AG10803 (cell line): Measurements from ENCODE around the gene SH3BP5.

Experiments
- DNase-seq: peaks from one replicate; pipeline ENCODE4 v3.0.0; 2010; ENCODE audit warnings: low read depth
- H3K4me3 ChIP-seq: 2 replicates; pipeline ENCODE4 v1.5.1; 2011; ENCODE audit warnings: mild to moderate bottlenecking, low read length, control low read depth
- CTCF ChIP-seq: conservative IDR thresholded peaks from 2 replicates; pipeline ENCODE4 v1.5.1; 2011; ENCODE audit warnings: mild to moderate bottlenecking, low read length, control low read depth, inconsistent platforms

SH3BP5 gene

GRCh38 chr3:15297608-15298350 lies 34.6 kb downstream of the SH3BP5 start:
- DNase-seq, result no peak
- H3K4me3 ChIP-seq, result no peak overlapping the region
- no peak for TF ChIP-seq CTCF

GRCh38 chr3:15295506-15295905 lies 36.9 kb downstream of the SH3BP5 start:
- DNase-seq, result peak; percentile 89
- no peak for TF ChIP-seq CTCF
- H3K4me3 ChIP-seq, result no peak overlapping the region

GRCh38 chr3:15294929-15295328 lies 37.5 kb downstream of the SH3BP5 start:
- H3K4me3 ChIP-seq, result no peak overlapping the region
- no peak for DNase-seq
- no peak for TF ChIP-seq CTCF

- no peak for DNase-seq
- no peak for TF ChIP-seq CTCF
These were observed 39.4 kb downstream of the SH3BP5 start for GRCh38 chr3:15292765-15293522.

GRCh38 chr3:15291589-15292541 lies 40.5 kb downstream of the SH3BP5 start:
- H3K4me3 ChIP-seq, result no peak overlapping the region
- DNase-seq, result no peak

More at GRCh38 chr3:15292765-15293522, 39.4 kb downstream of the SH3BP5 start:
- H3K4me3 ChIP-seq, result no peak overlapping the region

GRCh38 chr3:15290736-15291135 lies 41.6 kb downstream of the SH3BP5 start:
- no peak for TF ChIP-seq CTCF
- no peak for DNase-seq
- H3K4me3 ChIP-seq, result no peak overlapping the region

More at GRCh38 chr3:15291589-15292541, 40.5 kb downstream of the SH3BP5 start:
- TF ChIP-seq CTCF, result no peak
